Measurements from ENCODE around the gene RPA3. TPM values are rescaled to one million over a fixed set of nuclear protein-coding genes. Genes with fewer than 3 reads are reported as not detected.

RPA3 gene
- total and polyA plus RNA-seq, 2 donors (not counting 3 experiments of a cell fraction or from before 2014, with no cell fraction given) = 15.6 to 34.4 TPM

DNA sequence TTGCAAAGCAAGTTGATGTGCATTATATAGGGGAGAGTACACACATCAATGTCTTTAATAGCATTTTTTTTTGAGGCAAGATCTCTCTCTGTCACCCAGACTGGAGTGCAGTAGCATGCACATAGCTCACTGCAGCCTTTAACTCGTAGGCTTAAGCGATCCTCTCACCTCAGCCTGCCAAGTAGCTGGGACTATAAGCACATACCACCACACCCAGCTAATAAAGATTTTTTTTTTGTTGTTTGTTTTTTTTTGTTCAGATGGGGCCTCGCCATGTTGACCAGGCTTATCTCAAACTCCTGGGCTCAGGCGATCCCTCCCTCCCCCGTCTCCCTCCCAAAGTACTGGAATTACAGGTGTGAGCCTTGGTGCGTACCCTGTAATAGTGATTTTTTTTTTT, 76.3 kb downstream of the RPA3 start:
- no peak overlapping the region for H3K4me3 ChIP-seq (replicated peaks in 1 of 3; ENCODE audit: insufficient read depth in 1 of 3, low read depth in 1 of 3, low read length in 3 of 3)
- dilution Hi-C loops (cut with MboI; ENCODE audit: extremely low pct_ligation_motif_present, low sequenced_read_pairs) = no loop called here
- H2AFZ ChIP-seq (ENCODE audit: low read depth, low read length) = no peak overlapping the region
- TF ChIP-seq POLR2A (IDR thresholded peaks at IDR 0.05; ENCODE audit: low read depth, low read length) (no peak), POLR2AphosphoS5 (IDR thresholded peaks at IDR 0.05; ENCODE audit: insufficient read depth, low read depth, low read length) (no peak), MYC (IDR thresholded peaks at IDR 0.05; ENCODE audit: low read depth, low read length) (no peak), EZH2 (IDR thresholded peaks at IDR 0.05; ENCODE audit: borderline replicate concordance, low read depth, low read length, severe bottlenecking) (no peak), MAX (IDR thresholded peaks at IDR 0.05; ENCODE audit: insufficient read depth, insufficient read length) (no peak), FOS (IDR thresholded peaks at IDR 0.05; ENCODE audit: borderline replicate concordance, insufficient read depth, low read length) (no peak), GATA2 (IDR thresholded peaks at IDR 0.05; ENCODE audit: insufficient read depth, insufficient read length, low read depth, low read length) (no peak), JUN (IDR thresholded peaks at IDR 0.05; ENCODE audit: borderline replicate concordance, insufficient read depth, insufficient read length, low read depth) (no peak)
- TF ChIP-seq, protein P1, sequence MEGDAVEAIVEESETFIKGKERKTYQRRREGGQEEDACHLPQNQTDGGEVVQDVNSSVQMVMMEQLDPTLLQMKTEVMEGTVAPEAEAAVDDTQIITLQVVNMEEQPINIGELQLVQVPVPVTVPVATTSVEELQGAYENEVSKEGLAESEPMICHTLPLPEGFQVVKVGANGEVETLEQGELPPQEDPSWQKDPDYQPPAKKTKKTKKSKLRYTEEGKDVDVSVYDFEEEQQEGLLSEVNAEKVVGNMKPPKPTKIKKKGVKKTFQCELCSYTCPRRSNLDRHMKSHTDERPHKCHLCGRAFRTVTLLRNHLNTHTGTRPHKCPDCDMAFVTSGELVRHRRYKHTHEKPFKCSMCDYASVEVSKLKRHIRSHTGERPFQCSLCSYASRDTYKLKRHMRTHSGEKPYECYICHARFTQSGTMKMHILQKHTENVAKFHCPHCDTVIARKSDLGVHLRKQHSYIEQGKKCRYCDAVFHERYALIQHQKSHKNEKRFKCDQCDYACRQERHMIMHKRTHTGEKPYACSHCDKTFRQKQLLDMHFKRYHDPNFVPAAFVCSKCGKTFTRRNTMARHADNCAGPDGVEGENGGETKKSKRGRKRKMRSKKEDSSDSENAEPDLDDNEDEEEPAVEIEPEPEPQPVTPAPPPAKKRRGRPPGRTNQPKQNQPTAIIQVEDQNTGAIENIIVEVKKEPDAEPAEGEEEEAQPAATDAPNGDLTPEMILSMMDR (IDR thresholded peaks at IDR 0.05; ENCODE audit: extremely low read depth in 1 of 2, insufficient read depth in 1 of 2, low read depth in 1 of 2, low read length in 2 of 2) = no peak
- H3K9ac ChIP-seq (replicated peaks; ENCODE audit: extremely low read depth, insufficient read depth, low read length) = no peak overlapping the region
- no peak for DNase-seq (ENCODE audit: low read depth, low spot score)
- no peaks in the 10 kb centered on the region for H4K20me1 ChIP-seq (replicated peaks; ENCODE audit: control insufficient read depth, extremely low read depth, insufficient read depth, low read length)
- no peaks in the 10 kb centered on the region for H3K27me3 ChIP-seq (ENCODE audit: control insufficient read depth in 2 of 2, insufficient read depth in 2 of 2, low read length in 2 of 2)
- H3K36me3 ChIP-seq (ENCODE audit: control insufficient read depth in 2 of 2, extremely low read depth in 1 of 2, insufficient read depth in 2 of 2, low read length in 2 of 2) = no peaks in the 10 kb centered on the region
- POLR2A ChIA-PET = no interaction called here
- H3K27ac ChIP-seq (ENCODE audit: insufficient read depth, low read depth, low read length) = no peak overlapping the region
- no peak for FAIRE-seq
- no peak overlapping the region for H3K4me2 ChIP-seq (ENCODE audit: insufficient read depth, low read length)
- intact Hi-C loops (cut with micrococcal nuclease) = no loop called here
- H3K9me1 ChIP-seq (replicated peaks; ENCODE audit: control insufficient read depth, extremely low read depth, insufficient read depth, low read length) = no peaks in the 10 kb centered on the region
- H3K4me1 ChIP-seq (ENCODE audit: control insufficient read depth, extremely low read depth, insufficient read depth, low read length) = peaks cover 8% of the 10 kb centered on the region
- no peaks in the 10 kb centered on the region for H3K79me2 ChIP-seq (ENCODE audit: control insufficient read depth, insufficient read depth, low read length)
- CTCF ChIA-PET = interaction anchor here (4.6 kb wide), 1 partner anchor 548 kb away, joined by 21 read pairs; no protein-coding TSS in a partner anchor
- no TSS peak for BruUV-seq (replicated peaks)
- H3K9me3 ChIP-seq (replicated peaks; ENCODE audit: control insufficient read depth, insufficient read depth, low read length) = no peaks in the 10 kb centered on the region
